ENCODE measurements around the gene LRP1.

The LRP1 gene

GRCh38 chr12:57196439-57196838 is 68.2 kb downstream of the LRP1 start:
- Histone ChIP-seq H3K27ac (ENCODE audit: low read length) (no peak overlapping the region), H3K4me1 (ENCODE audit: low read length) (no peaks in the 10 kb centered on the region), H3K9me2 (replicated peaks; ENCODE audit: insufficient read depth, low read length) (no peaks in the 10 kb centered on the region), H3K36me3 (replicated peaks; ENCODE audit: insufficient read depth, low read length) (no peaks in the 10 kb centered on the region), H4K20me1 (ENCODE audit: insufficient read depth, low read length) (no peaks in the 10 kb centered on the region), H3K9me3 (replicated peaks; ENCODE audit: insufficient read depth, low read length) (no peaks in the 10 kb centered on the region), H3F3A (ENCODE audit: insufficient read depth, low read length) (no peaks in the 10 kb centered on the region), H2AFZ (ENCODE audit: low read length) (no peak overlapping the region), H3K27me3 (replicated peaks; ENCODE audit: insufficient read depth, low read length) (peaks cover 92% of the 10 kb centered on the region), H3K9ac (ENCODE audit: low read length) (no peak overlapping the region), H3K79me2 (ENCODE audit: low read length) (no peaks in the 10 kb centered on the region), H3K4me3 (ENCODE audit: low read length) (no peak overlapping the region), H3K4me2 (ENCODE audit: low read depth, low read length) (no peak overlapping the region)
- TF ChIP-seq EZH2 (optimal IDR thresholded peaks at IDR 0.05; ENCODE audit: low read depth, low read length) = no peak
- no peak for TF ChIP-seq EZH2phosphoT487 (IDR thresholded peaks at IDR 0.05; ENCODE audit: low read length)
- no peak for TF ChIP-seq CTCF (IDR thresholded peaks at IDR 0.05; ENCODE audit: low read length)
- no peak for DNase-seq

- no peaks in the 10 kb centered on the region for H4K20me1 ChIP-seq (ENCODE audit: insufficient read depth, low read length)
Observed at GRCh38 chr12:57196956-57197355, 68.7 kb downstream of the LRP1 start.

GRCh38 chr12:57198329-57198728 is 70.0 kb downstream of the LRP1 start:
- H3K4me3 ChIP-seq (ENCODE audit: low read length) = no peak overlapping the region
- H3K4me1 ChIP-seq (ENCODE audit: low read length) = no peaks in the 10 kb centered on the region
- no peaks in the 10 kb centered on the region for H3K79me2 ChIP-seq (ENCODE audit: low read length)
- no peak overlapping the region for H3K27ac ChIP-seq (ENCODE audit: low read length)
- DNase-seq = no peak
- no peak overlapping the region for H3K4me2 ChIP-seq (ENCODE audit: low read depth, low read length)
- no peak for TF ChIP-seq EZH2phosphoT487 (IDR thresholded peaks at IDR 0.05; ENCODE audit: low read length)
- no peak for TF ChIP-seq EZH2 (optimal IDR thresholded peaks at IDR 0.05; ENCODE audit: low read depth, low read length)
- TF ChIP-seq CTCF (IDR thresholded peaks at IDR 0.05; ENCODE audit: low read length) = no peak
- H3K9me2 ChIP-seq (replicated peaks; ENCODE audit: insufficient read depth, low read length) = no peaks in the 10 kb centered on the region
- H3K9ac ChIP-seq (ENCODE audit: low read length) = no peak overlapping the region
- no peaks in the 10 kb centered on the region for H4K20me1 ChIP-seq (ENCODE audit: insufficient read depth, low read length)
- no peaks in the 10 kb centered on the region for H3F3A ChIP-seq (ENCODE audit: insufficient read depth, low read length)
- peaks cover 94% of the 10 kb centered on the region for H3K27me3 ChIP-seq (replicated peaks; ENCODE audit: insufficient read depth, low read length)
- no peak overlapping the region for H2AFZ ChIP-seq (ENCODE audit: low read length)
- no peaks in the 10 kb centered on the region for H3K36me3 ChIP-seq (replicated peaks; ENCODE audit: insufficient read depth, low read length)
- no peaks in the 10 kb centered on the region for H3K9me3 ChIP-seq (replicated peaks; ENCODE audit: insufficient read depth, low read length)

More at GRCh38 chr12:57196956-57197355, 68.7 kb downstream of the LRP1 start:
- H3K4me1 ChIP-seq (ENCODE audit: low read length) = no peaks in the 10 kb centered on the region
- no peak for DNase-seq
- no peak overlapping the region for H3K9ac ChIP-seq (ENCODE audit: low read length)
- no peak overlapping the region for H3K4me2 ChIP-seq (ENCODE audit: low read depth, low read length)
- H3K27me3 ChIP-seq (replicated peaks; ENCODE audit: insufficient read depth, low read length) = peaks cover 97% of the 10 kb centered on the region
- no peak for TF ChIP-seq EZH2 (optimal IDR thresholded peaks at IDR 0.05; ENCODE audit: low read depth, low read length)
- no peak for TF ChIP-seq EZH2phosphoT487 (IDR thresholded peaks at IDR 0.05; ENCODE audit: low read length)
- TF ChIP-seq CTCF (IDR thresholded peaks at IDR 0.05; ENCODE audit: low read length) = no peak
- no peak overlapping the region for H3K4me3 ChIP-seq (ENCODE audit: low read length)
- no peaks in the 10 kb centered on the region for H3K36me3 ChIP-seq (replicated peaks; ENCODE audit: insufficient read depth, low read length)
- no peak overlapping the region for H3K27ac ChIP-seq (ENCODE audit: low read length)
- H3F3A ChIP-seq (ENCODE audit: insufficient read depth, low read length) = no peaks in the 10 kb centered on the region
- no peaks in the 10 kb centered on the region for H3K9me3 ChIP-seq (replicated peaks; ENCODE audit: insufficient read depth, low read length)
- H3K9me2 ChIP-seq (replicated peaks; ENCODE audit: insufficient read depth, low read length) = no peaks in the 10 kb centered on the region
- no peak overlapping the region for H2AFZ ChIP-seq (ENCODE audit: low read length)
- H3K79me2 ChIP-seq (ENCODE audit: low read length) = no peaks in the 10 kb centered on the region

All from MM.1S (cell line).